ENCODE data around the gene STYXL2. TPM values are rescaled to one million over a fixed set of nuclear protein-coding genes. Genes with fewer than 3 reads are reported as not detected.

The STYXL2 gene
- total and polyA plus RNA-seq, 2 experiments from 2014 or later = 0.17 to 0.40 TPM

DNA sequence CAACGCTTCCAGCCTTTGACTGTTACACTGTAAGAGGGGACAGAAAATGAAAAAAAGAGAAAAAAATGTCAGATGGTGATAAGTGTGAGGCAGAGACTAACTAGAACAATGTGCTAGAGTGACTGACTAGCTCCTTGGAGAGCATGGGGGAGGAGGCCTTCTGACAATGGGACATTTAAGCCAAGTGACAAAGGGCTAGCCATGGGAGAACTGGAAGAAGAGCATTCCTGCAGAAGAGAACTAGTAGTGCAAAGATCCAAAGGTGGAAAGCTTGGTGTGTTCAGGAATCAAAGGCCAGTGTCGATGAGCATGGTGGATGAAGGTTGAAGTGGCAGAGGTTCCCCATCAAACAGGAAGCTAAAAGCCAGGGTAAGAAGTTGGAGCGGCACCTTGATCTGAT lies 25.8 kb downstream of the STYXL2 start:
- no peaks in the 10 kb centered on the region for H3K36me3 ChIP-seq (ENCODE audit: insufficient read depth)
- no peak overlapping the region for H3K27ac ChIP-seq (ENCODE audit: low read depth)
- no peak overlapping the region for H3K4me2 ChIP-seq
- Mint-ChIP-seq H3K27me3 (ENCODE audit: insufficient read depth, low read depth, poor library complexity) (peaks cover 12% of the 10 kb centered on the region), H3K9me3 (no peaks in the 10 kb centered on the region), H3K4me1 (peaks cover 45% of the 10 kb centered on the region), H3K36me3 (ENCODE audit: low read depth) (no peaks in the 10 kb centered on the region), H3K27ac (no peak overlapping the region), H3K4me3 (no peak overlapping the region)
- H2AFZ ChIP-seq = peak overlapping the region; percentile 54
- no peak for DNase-seq (ENCODE audit: low spot score)
- peaks cover 43% of the 10 kb centered on the region for H3K4me1 ChIP-seq (ENCODE audit: insufficient read depth)
- H3F3A ChIP-seq (replicated peaks; ENCODE audit: low read depth) = peaks cover 10% of the 10 kb centered on the region
- H3K27me3 ChIP-seq (ENCODE audit: insufficient read depth) = no peaks in the 10 kb centered on the region
- TF ChIP-seq STAT1 (IDR thresholded peaks at IDR 0.05; ENCODE audit: unreplicated experiment) (no peak), CREB1 (CRISPR knock-in tag; IDR thresholded peaks at IDR 0.05; ENCODE audit: low read depth) (no peak), ZNF331 (CRISPR knock-in tag; IDR thresholded peaks at IDR 0.05; ENCODE audit: low read depth) (no peak), EZH2phosphoT487 (IDR thresholded peaks at IDR 0.05; ENCODE audit: unreplicated experiment) (no peak), ZNF114 (CRISPR knock-in tag; IDR thresholded peaks at IDR 0.05) (no peak), JUNB (IDR thresholded peaks at IDR 0.05; ENCODE audit: unreplicated experiment) (no peak), NANOG (IDR thresholded peaks at IDR 0.05; ENCODE audit: borderline replicate concordance) (no peak), EZH2 (IDR thresholded peaks at IDR 0.05; ENCODE audit: low read depth, unreplicated experiment) (no peak), POLR2AphosphoS5 (IDR thresholded peaks at IDR 0.05; ENCODE audit: low read depth) (no peak)
- TF ChIP-seq, protein P1, sequence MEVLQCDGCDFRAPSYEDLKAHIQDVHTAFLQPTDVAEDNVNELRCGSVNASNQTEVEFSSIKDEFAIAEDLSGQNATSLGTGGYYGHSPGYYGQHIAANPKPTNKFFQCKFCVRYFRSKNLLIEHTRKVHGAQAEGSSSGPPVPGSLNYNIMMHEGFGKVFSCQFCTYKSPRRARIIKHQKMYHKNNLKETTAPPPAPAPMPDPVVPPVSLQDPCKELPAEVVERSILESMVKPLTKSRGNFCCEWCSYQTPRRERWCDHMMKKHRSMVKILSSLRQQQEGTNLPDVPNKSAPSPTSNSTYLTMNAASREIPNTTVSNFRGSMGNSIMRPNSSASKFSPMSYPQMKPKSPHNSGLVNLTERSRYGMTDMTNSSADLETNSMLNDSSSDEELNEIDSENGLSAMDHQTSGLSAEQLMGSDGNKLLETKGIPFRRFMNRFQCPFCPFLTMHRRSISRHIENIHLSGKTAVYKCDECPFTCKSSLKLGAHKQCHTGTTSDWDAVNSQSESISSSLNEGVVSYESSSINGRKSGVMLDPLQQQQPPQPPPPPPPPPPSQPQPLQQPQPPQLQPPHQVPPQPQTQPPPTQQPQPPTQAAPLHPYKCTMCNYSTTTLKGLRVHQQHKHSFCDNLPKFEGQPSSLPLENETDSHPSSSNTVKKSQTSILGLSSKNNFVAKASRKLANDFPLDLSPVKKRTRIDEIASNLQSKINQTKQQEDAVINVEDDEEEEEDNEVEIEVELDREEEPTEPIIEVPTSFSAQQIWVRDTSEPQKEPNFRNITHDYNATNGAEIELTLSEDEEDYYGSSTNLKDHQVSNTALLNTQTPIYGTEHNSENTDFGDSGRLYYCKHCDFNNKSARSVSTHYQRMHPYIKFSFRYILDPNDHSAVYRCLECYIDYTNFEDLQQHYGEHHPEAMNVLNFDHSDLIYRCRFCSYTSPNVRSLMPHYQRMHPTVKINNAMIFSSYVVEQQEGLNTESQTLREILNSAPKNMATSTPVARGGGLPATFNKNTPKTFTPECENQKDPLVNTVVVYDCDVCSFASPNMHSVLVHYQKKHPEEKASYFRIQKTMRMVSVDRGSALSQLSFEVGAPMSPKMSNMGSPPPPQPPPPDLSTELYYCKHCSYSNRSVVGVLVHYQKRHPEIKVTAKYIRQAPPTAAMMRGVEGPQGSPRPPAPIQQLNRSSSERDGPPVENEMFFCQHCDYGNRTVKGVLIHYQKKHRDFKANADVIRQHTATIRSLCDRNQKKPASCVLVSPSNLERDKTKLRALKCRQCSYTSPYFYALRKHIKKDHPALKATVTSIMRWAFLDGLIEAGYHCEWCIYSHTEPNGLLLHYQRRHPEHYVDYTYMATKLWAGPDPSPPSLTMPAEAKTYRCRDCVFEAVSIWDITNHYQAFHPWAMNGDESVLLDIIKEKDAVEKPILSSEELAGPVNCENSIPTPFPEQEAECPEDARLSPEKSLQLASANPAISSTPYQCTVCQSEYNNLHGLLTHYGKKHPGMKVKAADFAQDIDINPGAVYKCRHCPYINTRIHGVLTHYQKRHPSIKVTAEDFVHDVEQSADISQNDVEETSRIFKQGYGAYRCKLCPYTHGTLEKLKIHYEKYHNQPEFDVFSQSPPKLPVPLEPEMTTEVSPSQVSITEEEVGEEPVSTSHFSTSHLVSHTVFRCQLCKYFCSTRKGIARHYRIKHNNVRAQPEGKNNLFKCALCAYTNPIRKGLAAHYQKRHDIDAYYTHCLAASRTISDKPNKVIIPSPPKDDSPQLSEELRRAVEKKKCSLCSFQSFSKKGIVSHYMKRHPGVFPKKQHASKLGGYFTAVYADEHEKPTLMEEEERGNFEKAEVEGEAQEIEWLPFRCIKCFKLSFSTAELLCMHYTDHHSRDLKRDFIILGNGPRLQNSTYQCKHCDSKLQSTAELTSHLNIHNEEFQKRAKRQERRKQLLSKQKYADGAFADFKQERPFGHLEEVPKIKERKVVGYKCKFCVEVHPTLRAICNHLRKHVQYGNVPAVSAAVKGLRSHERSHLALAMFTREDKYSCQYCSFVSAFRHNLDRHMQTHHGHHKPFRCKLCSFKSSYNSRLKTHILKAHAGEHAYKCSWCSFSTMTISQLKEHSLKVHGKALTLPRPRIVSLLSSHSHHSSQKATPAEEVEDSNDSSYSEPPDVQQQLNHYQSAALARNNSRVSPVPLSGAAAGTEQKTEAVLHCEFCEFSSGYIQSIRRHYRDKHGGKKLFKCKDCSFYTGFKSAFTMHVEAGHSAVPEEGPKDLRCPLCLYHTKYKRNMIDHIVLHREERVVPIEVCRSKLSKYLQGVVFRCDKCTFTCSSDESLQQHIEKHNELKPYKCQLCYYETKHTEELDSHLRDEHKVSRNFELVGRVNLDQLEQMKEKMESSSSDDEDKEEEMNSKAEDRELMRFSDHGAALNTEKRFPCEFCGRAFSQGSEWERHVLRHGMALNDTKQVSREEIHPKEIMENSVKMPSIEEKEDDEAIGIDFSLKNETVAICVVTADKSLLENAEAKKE (CRISPR knock-in tag; IDR thresholded peaks at IDR 0.05) = no peak
- TF ChIP-seq, protein P2, sequence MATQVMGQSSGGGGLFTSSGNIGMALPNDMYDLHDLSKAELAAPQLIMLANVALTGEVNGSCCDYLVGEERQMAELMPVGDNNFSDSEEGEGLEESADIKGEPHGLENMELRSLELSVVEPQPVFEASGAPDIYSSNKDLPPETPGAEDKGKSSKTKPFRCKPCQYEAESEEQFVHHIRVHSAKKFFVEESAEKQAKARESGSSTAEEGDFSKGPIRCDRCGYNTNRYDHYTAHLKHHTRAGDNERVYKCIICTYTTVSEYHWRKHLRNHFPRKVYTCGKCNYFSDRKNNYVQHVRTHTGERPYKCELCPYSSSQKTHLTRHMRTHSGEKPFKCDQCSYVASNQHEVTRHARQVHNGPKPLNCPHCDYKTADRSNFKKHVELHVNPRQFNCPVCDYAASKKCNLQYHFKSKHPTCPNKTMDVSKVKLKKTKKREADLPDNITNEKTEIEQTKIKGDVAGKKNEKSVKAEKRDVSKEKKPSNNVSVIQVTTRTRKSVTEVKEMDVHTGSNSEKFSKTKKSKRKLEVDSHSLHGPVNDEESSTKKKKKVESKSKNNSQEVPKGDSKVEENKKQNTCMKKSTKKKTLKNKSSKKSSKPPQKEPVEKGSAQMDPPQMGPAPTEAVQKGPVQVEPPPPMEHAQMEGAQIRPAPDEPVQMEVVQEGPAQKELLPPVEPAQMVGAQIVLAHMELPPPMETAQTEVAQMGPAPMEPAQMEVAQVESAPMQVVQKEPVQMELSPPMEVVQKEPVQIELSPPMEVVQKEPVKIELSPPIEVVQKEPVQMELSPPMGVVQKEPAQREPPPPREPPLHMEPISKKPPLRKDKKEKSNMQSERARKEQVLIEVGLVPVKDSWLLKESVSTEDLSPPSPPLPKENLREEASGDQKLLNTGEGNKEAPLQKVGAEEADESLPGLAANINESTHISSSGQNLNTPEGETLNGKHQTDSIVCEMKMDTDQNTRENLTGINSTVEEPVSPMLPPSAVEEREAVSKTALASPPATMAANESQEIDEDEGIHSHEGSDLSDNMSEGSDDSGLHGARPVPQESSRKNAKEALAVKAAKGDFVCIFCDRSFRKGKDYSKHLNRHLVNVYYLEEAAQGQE (IDR thresholded peaks at IDR 0.05; ENCODE audit: unreplicated experiment) = no peak
- TF ChIP-seq, protein P3, sequence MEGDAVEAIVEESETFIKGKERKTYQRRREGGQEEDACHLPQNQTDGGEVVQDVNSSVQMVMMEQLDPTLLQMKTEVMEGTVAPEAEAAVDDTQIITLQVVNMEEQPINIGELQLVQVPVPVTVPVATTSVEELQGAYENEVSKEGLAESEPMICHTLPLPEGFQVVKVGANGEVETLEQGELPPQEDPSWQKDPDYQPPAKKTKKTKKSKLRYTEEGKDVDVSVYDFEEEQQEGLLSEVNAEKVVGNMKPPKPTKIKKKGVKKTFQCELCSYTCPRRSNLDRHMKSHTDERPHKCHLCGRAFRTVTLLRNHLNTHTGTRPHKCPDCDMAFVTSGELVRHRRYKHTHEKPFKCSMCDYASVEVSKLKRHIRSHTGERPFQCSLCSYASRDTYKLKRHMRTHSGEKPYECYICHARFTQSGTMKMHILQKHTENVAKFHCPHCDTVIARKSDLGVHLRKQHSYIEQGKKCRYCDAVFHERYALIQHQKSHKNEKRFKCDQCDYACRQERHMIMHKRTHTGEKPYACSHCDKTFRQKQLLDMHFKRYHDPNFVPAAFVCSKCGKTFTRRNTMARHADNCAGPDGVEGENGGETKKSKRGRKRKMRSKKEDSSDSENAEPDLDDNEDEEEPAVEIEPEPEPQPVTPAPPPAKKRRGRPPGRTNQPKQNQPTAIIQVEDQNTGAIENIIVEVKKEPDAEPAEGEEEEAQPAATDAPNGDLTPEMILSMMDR (conservative IDR thresholded peaks at IDR 0.05; ENCODE audit: low read depth in 2 of 2) = no peak
- TF ChIP-seq, protein P4, sequence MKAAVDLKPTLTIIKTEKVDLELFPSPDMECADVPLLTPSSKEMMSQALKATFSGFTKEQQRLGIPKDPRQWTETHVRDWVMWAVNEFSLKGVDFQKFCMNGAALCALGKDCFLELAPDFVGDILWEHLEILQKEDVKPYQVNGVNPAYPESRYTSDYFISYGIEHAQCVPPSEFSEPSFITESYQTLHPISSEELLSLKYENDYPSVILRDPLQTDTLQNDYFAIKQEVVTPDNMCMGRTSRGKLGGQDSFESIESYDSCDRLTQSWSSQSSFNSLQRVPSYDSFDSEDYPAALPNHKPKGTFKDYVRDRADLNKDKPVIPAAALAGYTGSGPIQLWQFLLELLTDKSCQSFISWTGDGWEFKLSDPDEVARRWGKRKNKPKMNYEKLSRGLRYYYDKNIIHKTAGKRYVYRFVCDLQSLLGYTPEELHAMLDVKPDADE (IDR thresholded peaks at IDR 0.05) = no peak
- no peak for ATAC-seq
- no peaks in the 10 kb centered on the region for H3K79me2 ChIP-seq (replicated peaks; ENCODE audit: insufficient read depth)
- H3K4me3 ChIP-seq = no peak overlapping the region
- H3K9me2 ChIP-seq (ENCODE audit: insufficient read depth) = peaks cover under 1% of the 10 kb centered on the region; the same call in 1 of the 2 replicates
- no peaks in the 10 kb centered on the region for H4K20me1 ChIP-seq (replicated peaks; ENCODE audit: insufficient read depth)
